Kidney glomerular epithelial cell (primary cell): ENCODE data around the gene LAMB1.
A peak's percentile ranks its signal among the peaks of the same experiment; 100 is the strongest.
"Not testable (repeated sequence)": the region's sequence is repeated elsewhere in the genome, so short reads cannot be mapped to it uniquely, and the experiment has no call there.

Experiments used
- DNase-seq: peaks from one replicate; lab custom pipeline; 2025; lab: John Stamatoyannopoulos, UW

Gene LAMB1

GRCh38 chr7:107946451-107946850 lies 56.5 kb downstream of the LAMB1 start:
- no peak for DNase-seq

- no peak for DNase-seq
Measured at GRCh38 chr7:107945332-107945731, 57.6 kb downstream of the LAMB1 start.

- DNase-seq: no peak
Measured at GRCh38 chr7:107944411-107945169, 58.4 kb downstream of the LAMB1 start.

- DNase-seq: no peak
Measured at GRCh38 chr7:107943018-107943417, 59.9 kb downstream of the LAMB1 start.

GRCh38 chr7:107940951-107941350 lies 62.0 kb downstream of the LAMB1 start:
- no peak for DNase-seq

GRCh38 chr7:107939573-107940489 lies 63.1 kb downstream of the LAMB1 start:
- DNase-seq: peak; percentile 92

- DNase-seq: no peak
Measured at GRCh38 chr7:107938456-107939250, 64.3 kb downstream of the LAMB1 start.

GRCh38 chr7:107937531-107937930 lies 65.4 kb downstream of the LAMB1 start:
- no peak for DNase-seq

- no peak for DNase-seq
Measured at GRCh38 chr7:107936312-107936711, 66.6 kb downstream of the LAMB1 start.

- DNase-seq: no peak
Measured at GRCh38 chr7:107934991-107935770, 67.8 kb downstream of the LAMB1 start.

- no peak for DNase-seq
Measured at GRCh38 chr7:107933386-107934013, 69.5 kb downstream of the LAMB1 start.

- no peak for DNase-seq
Measured at GRCh38 chr7:107932805-107933204, 70.2 kb downstream of the LAMB1 start.

- no peak for DNase-seq
Measured at GRCh38 chr7:107931740-107932515, 71.0 kb downstream of the LAMB1 start.

GRCh38 chr7:107926481-107926880 lies 76.5 kb downstream of the LAMB1 start:
- no peak for DNase-seq

GRCh38 chr7:107924841-107925504 lies 78.0 kb downstream of the LAMB1 start:
- no peak for DNase-seq

GRCh38 chr7:107922886-107923285 lies 80.1 kb downstream of the LAMB1 start:
- no peak for DNase-seq

GRCh38 chr7:107921826-107922225 lies 81.1 kb downstream of the LAMB1 start:
- DNase-seq: not testable (repeated sequence)

- DNase-seq: no peak
Measured at GRCh38 chr7:107920048-107920772, 82.8 kb downstream of the LAMB1 start.

GRCh38 chr7:107918948-107919347 lies 84.0 kb downstream of the LAMB1 start:
- DNase-seq: no peak
